ENCODE data around the gene ZBTB38. TPM values are rescaled to one million over a fixed set of nuclear protein-coding genes. Genes with fewer than 3 reads are reported as not detected.
A peak's percentile ranks its signal among the peaks of the same experiment; 100 is the strongest.

ZBTB38 gene
- total RNA-seq, 1 experiment from 2014 or later = 46.7 TPM

DNA sequence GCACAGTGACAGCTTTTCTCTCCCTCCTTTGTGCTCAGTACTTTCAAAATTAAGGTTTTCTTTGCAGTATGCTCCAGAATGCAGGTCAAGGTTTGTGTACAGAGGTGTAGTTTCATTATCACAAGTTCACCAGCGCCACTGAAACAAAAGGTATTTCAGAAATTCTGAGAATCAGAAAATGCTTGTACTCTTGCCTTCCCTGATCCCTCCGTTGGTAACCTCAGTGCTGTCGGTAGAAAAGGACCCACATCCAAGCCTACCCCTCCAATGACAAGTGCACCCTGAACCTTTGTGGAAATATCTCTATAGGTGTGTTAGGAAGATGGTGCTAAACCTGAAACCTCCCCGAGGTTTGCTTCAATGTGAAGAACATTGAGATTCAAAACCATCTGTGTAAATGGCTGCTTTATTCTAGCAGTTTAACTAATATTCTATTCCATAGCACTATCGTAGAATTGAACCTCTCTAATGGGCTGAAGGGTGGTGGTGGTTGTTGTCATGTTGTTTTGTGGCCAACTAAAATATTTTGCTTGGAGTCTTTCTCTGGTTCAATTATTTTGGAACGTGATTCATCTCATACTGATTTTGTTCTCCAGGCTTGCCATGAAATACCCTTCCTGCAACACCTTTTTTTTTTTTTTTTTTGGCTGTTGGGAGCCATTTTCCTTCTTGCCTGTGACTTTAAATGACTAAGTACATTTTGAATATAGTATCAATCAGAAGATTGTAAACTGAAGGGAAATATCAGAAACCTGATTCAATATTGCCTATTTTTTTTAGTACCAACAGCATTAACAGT, 20.7 kb downstream of the ZBTB38 start:
- Histone ChIP-seq H3K27me3 (ENCODE audit: control insufficient read depth, insufficient read depth, low read length) (no peaks in the 10 kb centered on the region), H3K27ac (ENCODE audit: low read length) (no peak overlapping the region), H3K4me3 (ENCODE audit: low read depth in 2 of 2, low read length in 2 of 2) (peak overlapping the region in 1 of 2 experiments; percentile 3; a peak in 1 of 4 replicates), H3K9me3 (ENCODE audit: control insufficient read depth, insufficient read depth, low read depth, low read length) (no peaks in the 10 kb centered on the region), H3K4me1 (ENCODE audit: control insufficient read depth, insufficient read depth, low read length) (no peaks in the 10 kb centered on the region; the same call in 1 of the 2 replicates), H3K36me3 (ENCODE audit: control insufficient read depth, insufficient read depth, low read length) (no peaks in the 10 kb centered on the region)
- DNase-seq (ENCODE audit: low read depth, low spot score) (no peak), ATAC-seq (no peak)
- TF ChIP-seq REST (IDR thresholded peaks at IDR 0.05; ENCODE audit: insufficient read depth in 1 of 2, low read depth in 2 of 2, low read length in 1 of 2) (no peak), TCF7L2 (IDR thresholded peaks at IDR 0.05; ENCODE audit: low read depth, low read length) (no peak), SIN3A (IDR thresholded peaks at IDR 0.05; ENCODE audit: borderline replicate concordance, insufficient read depth, low read depth, low read length) (no peak), POLR2AphosphoS5 (IDR thresholded peaks at IDR 0.05; ENCODE audit: low read depth, low read length) (no peak)
- TF ChIP-seq, protein P1, sequence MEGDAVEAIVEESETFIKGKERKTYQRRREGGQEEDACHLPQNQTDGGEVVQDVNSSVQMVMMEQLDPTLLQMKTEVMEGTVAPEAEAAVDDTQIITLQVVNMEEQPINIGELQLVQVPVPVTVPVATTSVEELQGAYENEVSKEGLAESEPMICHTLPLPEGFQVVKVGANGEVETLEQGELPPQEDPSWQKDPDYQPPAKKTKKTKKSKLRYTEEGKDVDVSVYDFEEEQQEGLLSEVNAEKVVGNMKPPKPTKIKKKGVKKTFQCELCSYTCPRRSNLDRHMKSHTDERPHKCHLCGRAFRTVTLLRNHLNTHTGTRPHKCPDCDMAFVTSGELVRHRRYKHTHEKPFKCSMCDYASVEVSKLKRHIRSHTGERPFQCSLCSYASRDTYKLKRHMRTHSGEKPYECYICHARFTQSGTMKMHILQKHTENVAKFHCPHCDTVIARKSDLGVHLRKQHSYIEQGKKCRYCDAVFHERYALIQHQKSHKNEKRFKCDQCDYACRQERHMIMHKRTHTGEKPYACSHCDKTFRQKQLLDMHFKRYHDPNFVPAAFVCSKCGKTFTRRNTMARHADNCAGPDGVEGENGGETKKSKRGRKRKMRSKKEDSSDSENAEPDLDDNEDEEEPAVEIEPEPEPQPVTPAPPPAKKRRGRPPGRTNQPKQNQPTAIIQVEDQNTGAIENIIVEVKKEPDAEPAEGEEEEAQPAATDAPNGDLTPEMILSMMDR (IDR thresholded peaks at IDR 0.05) = no peak
- in situ Hi-C loops (cut with HindIII; ENCODE audit: low pct_unique_long_range_greater_than_20kb, low sequenced_read_pairs) (no loop called here), intact Hi-C loops (cut with micrococcal nuclease; ENCODE audit: unreplicated experiment) (no loop called here)
- POLR2A ChIA-PET = no interaction called here
- CTCF ChIA-PET = no interaction called here
- BruUV-seq (replicated peaks) = no TSS peak

- POLR2A ChIA-PET = no interaction called here
- no peak for DNase-seq (ENCODE audit: low read depth, low spot score)
- in situ Hi-C loops (cut with HindIII; ENCODE audit: low pct_unique_long_range_greater_than_20kb, low sequenced_read_pairs) (no loop called here), intact Hi-C loops (cut with micrococcal nuclease; ENCODE audit: unreplicated experiment) (no loop called here)
- TF ChIP-seq, protein P1 (IDR thresholded peaks at IDR 0.05) = no peak
- no peak for TF ChIP-seq POLR2AphosphoS5 (IDR thresholded peaks at IDR 0.05; ENCODE audit: low read depth, low read length)
- no peak for TF ChIP-seq TCF7L2 (IDR thresholded peaks at IDR 0.05; ENCODE audit: low read depth, low read length)
- no peak overlapping the region for H3K4me3 ChIP-seq (ENCODE audit: low read depth in 2 of 2, low read length in 2 of 2)
- no peak overlapping the region for H3K27ac ChIP-seq (ENCODE audit: low read length)
- H3K27me3 ChIP-seq (ENCODE audit: control insufficient read depth, insufficient read depth, low read length) = no peaks in the 10 kb centered on the region
- CTCF ChIA-PET = no interaction called here
- no peak for ATAC-seq
- BruUV-seq (replicated peaks) = no TSS peak
- H3K9me3 ChIP-seq (ENCODE audit: control insufficient read depth, insufficient read depth, low read depth, low read length) = no peaks in the 10 kb centered on the region
- H3K4me1 ChIP-seq (ENCODE audit: control insufficient read depth, insufficient read depth, low read length) = no peaks in the 10 kb centered on the region; the same call in 1 of the 2 replicates
- H3K36me3 ChIP-seq (ENCODE audit: control insufficient read depth, insufficient read depth, low read length) = no peaks in the 10 kb centered on the region
Observed at GRCh38 chr3:141389703-141390102, 21.4 kb downstream of the ZBTB38 start.
